A549 (cell line): Measurements from ENCODE around the gene C1orf115. TPM values are rescaled to one million over a fixed set of nuclear protein-coding genes. Genes with fewer than 3 reads are reported as not detected.
A peak's percentile ranks its signal among the peaks of the same experiment; 100 is the strongest.

ENCODE experiments used
- ATAC-seq, 2 experiments: fragments of 200-7000 bp in 1 of 2; fragments of >200 bp in 1 of 2; cut with Nextera tagmentation in 1 of 2; cut with Tn5 transposase in 1 of 2; 3 replicates each; pipeline versions ENCODE4 v1.8.0 to v1.9.1; 2018 to 2020; ENCODE audit warnings: mild to moderate bottlenecking in 1 of 2, moderate library complexity in 1 of 2
- CTCF ChIA-PET: fragments of 300-600 bp; sonication (Branson Sonifier 250); formaldehyde crosslinking; extraction: SDS; loops from one replicate; lab custom pipeline; 2021; ENCODE audit warnings: antibody characterized with exemption, inconsistent platforms; lab: Yijun Ruan, JAX
- POLR2A ChIA-PET: fragments of 350-600 bp; formaldehyde crosslinking; extraction: SDS; loops from one replicate; lab custom pipeline; 2021; ENCODE audit warnings: antibody characterized with exemption, inconsistent platforms; lab: Yijun Ruan, JAX
- DNase-seq, 2 experiments: peaks; one replicate each; pipeline versions ENCODE4 v3.0.0 to v3.0.0-alpha.2; 2011 to 2016; ENCODE audit warnings: low read depth in 1 of 2, low spot score in 1 of 2
- FAIRE-seq: peaks from 2 replicates; lab custom pipeline; 2011; peaks lifted over from hg19 to GRCh38; lab: Jason Lieb, UNC
- H3K27ac ChIP-seq, 2 experiments: fragments of >200 bp; sonication (Bioruptor Twin); formaldehyde crosslinking; 3 replicates each; pipeline ENCODE4 v1.5.1; 2016 to 2017
- H3K4me1 ChIP-seq: fragments of >200 bp; sonication (Bioruptor Twin); formaldehyde crosslinking; 3 replicates; pipeline ENCODE4 v1.6.1; 2016
- H3K4me2 ChIP-seq: fragments of >200 bp; sonication (Bioruptor Twin); formaldehyde crosslinking; 3 replicates; pipeline ENCODE4 v1.6.1; 2016
- H3K4me3 ChIP-seq: fragments of >200 bp; sonication (Bioruptor Twin); formaldehyde crosslinking; 3 replicates; pipeline ENCODE4 v1.5.1; 2016
- H3K9me3 ChIP-seq: fragments of >200 bp; sonication (Bioruptor Twin); formaldehyde crosslinking; 3 replicates; pipeline ENCODE4 v1.6.1; 2016
- ATOH8 ChIP-seq: fragments of 250-450 bp; sonication (Bioruptor Pico); IDR thresholded peaks from 2 replicates; pipeline ENCODE4 v1.5.0; 2020; ENCODE audit warnings: low read depth, mild to moderate bottlenecking, moderate library complexity
- BHLHE40 ChIP-seq: IDR thresholded peaks from 2 replicates; pipeline ENCODE4 v1.6.1; 2012; ENCODE audit warnings: low read depth, low read length, inconsistent platforms
- CBX8 ChIP-seq: fragments of 200-600 bp; sonication (generic); IDR thresholded peaks from 2 replicates; pipeline ENCODE4 v1.6.1; 2016
- CHD4 ChIP-seq: fragments of 200-600 bp; sonication (generic); IDR thresholded peaks from 2 replicates; pipeline ENCODE4 v1.6.1; 2016; ENCODE audit warnings: antibody characterized with exemption, mild to moderate bottlenecking, borderline replicate concordance
- EHMT2 ChIP-seq: fragments of 200-600 bp; sonication (generic); IDR thresholded peaks from 2 replicates; pipeline ENCODE4 v1.6.1; 2016; ENCODE audit warnings: antibody characterized with exemption, low read depth, mild to moderate bottlenecking, moderate library complexity
- FOXS1 ChIP-seq: fragments of 250-450 bp; sonication (Bioruptor Pico); IDR thresholded peaks from 2 replicates; pipeline ENCODE4 v1.5.0; 2020; ENCODE audit warnings: mild to moderate bottlenecking, moderate library complexity
- HDAC2 ChIP-seq: fragments of 200-600 bp; sonication (generic); IDR thresholded peaks from 2 replicates; pipeline ENCODE4 v1.6.1; 2016
- HES2 ChIP-seq: fragments of >200 bp; sonication (Bioruptor Twin); formaldehyde crosslinking; IDR thresholded peaks from 2 replicates; pipeline ENCODE4 v1.6.1; 2016
- HMGXB4 ChIP-seq: fragments of 250-450 bp; sonication (Bioruptor Pico); IDR thresholded peaks from 2 replicates; pipeline ENCODE4 v1.5.0; 2021; ENCODE audit warnings: mild to moderate bottlenecking, moderate library complexity, borderline replicate concordance
- HOXA7 ChIP-seq: fragments of 250-450 bp; sonication (Bioruptor Pico); IDR thresholded peaks from 2 replicates; pipeline ENCODE4 v1.5.0; 2020; ENCODE audit warnings: mild to moderate bottlenecking, moderate library complexity
- KDM1A ChIP-seq: fragments of 200-600 bp; sonication (generic); IDR thresholded peaks from 2 replicates; pipeline ENCODE4 v1.6.1; 2016; ENCODE audit warnings: low read depth, mild to moderate bottlenecking
- KDM5A ChIP-seq: fragments of 200-600 bp; sonication (generic); IDR thresholded peaks from 2 replicates; pipeline ENCODE4 v1.6.1; 2016; ENCODE audit warnings: antibody characterized with exemption, mild to moderate bottlenecking
- MAX ChIP-seq: IDR thresholded peaks from 2 replicates; pipeline ENCODE4 v1.6.1; 2012
- MYC ChIP-seq: IDR thresholded peaks from 2 replicates; pipeline ENCODE4 v1.6.1; 2012; ENCODE audit warnings: mild to moderate bottlenecking, inconsistent platforms, low read length, improper control_type of control experiment, borderline replicate concordance
- NFE2L2 ChIP-seq: fragments of 150-350 bp; conservative IDR thresholded peaks from 2 replicates; pipeline ENCODE4 v1.6.1; 2014; ENCODE audit warnings: low read length
- NPAS2 ChIP-seq: fragments of 250-450 bp; sonication (Bioruptor Pico); IDR thresholded peaks from 2 replicates; pipeline ENCODE4 v1.8.0; 2022; ENCODE audit warnings: mild to moderate bottlenecking, moderate library complexity, borderline replicate concordance
- PBX3 ChIP-seq: IDR thresholded peaks from 2 replicates; pipeline ENCODE4 v1.6.1; 2012
- POLR2A ChIP-seq: IDR thresholded peaks from 2 replicates; pipeline ENCODE4 v1.6.1; 2012; ENCODE audit warnings: mild to moderate bottlenecking, low read length
- RCOR1 ChIP-seq: fragments of 150-350 bp; IDR thresholded peaks from 2 replicates; pipeline ENCODE4 v1.6.1; 2014; ENCODE audit warnings: antibody characterized with exemption, low read length, low read depth
- RNF2 ChIP-seq: fragments of 200-600 bp; sonication (generic); IDR thresholded peaks from 2 replicates; pipeline ENCODE4 v1.6.1; 2016; ENCODE audit warnings: low read depth, mild to moderate bottlenecking, antibody characterized with exemption, moderate library complexity, borderline replicate concordance
- SMC3 ChIP-seq: fragments of >200 bp; sonication (Bioruptor Twin); formaldehyde crosslinking; IDR thresholded peaks from 3 replicates; pipeline ENCODE4 v1.6.1; 2018; ENCODE audit warnings: inconsistent platforms
- USF2 ChIP-seq: fragments of 450-650 bp; IDR thresholded peaks from 2 replicates; pipeline ENCODE4 v1.6.1; 2014; ENCODE audit warnings: antibody characterized with exemption
- ZFP36 ChIP-seq: fragments of 450-650 bp; IDR thresholded peaks from 2 replicates; pipeline ENCODE4 v1.6.1; 2014; ENCODE audit warnings: borderline replicate concordance; ENCODE audit not compliant: partially characterized antibody
- ZSCAN20 ChIP-seq: fragments of 250-450 bp; sonication (Bioruptor Pico); IDR thresholded peaks from 2 replicates; pipeline ENCODE4 v1.8.0; 2022; ENCODE audit warnings: mild to moderate bottlenecking, moderate library complexity
- WGBS: methylation state at CpG from one replicate; pipeline ENCODE4 v1.1.6; 2017; ENCODE audit errors: missing lambda C conversion rate; 5-methylcytosine and 5-hydroxymethylcytosine counted together
- polyA plus RNA-seq, 4 experiments: library from polyadenylated mRNA; depleted of rRNA in 3 of 4; stranded (reverse); fragments of >200 nt; fragmentation: RNase III in 1 of 4; extraction: RNeasy Plus Mini Kit Qiagen cat#74134 plus additional on column Dnase treatment in 1 of 4; gene quantifications; 2 replicates in 3 of 4; 3 replicates in 1 of 4; pipeline ENCODE4 v1.2.3, GENCODE V29; 2011 to 2017

Gene C1orf115
- polyA plus RNA-seq, 2 of the 4 experiments (the other 2 are of a cell fraction): 6.4 to 7.5 TPM

- DNase-seq (no peak), ATAC-seq (no peak), FAIRE-seq (no peak)
- Histone ChIP-seq H3K4me1 (no peaks in the 10 kb centered on the region), H3K27ac (no peak overlapping the region), H3K4me3 (no peak overlapping the region), H3K4me2 (no peak overlapping the region), H3K9me3 (no peaks in the 10 kb centered on the region)
- CTCF ChIA-PET: no interaction called here
- TF ChIP-seq ATOH8 (CRISPR knock-in tag): no peak
- TF ChIP-seq RCOR1: no peak
- no peak for TF ChIP-seq FOXS1
- TF ChIP-seq POLR2A: no peak
- no peak for TF ChIP-seq MYC
- no peak for TF ChIP-seq EHMT2
- TF ChIP-seq SMC3: no peak
- no peak for TF ChIP-seq KDM5A
- TF ChIP-seq BHLHE40: no peak
- TF ChIP-seq USF2: no peak
- TF ChIP-seq CBX8: no peak
- no peak for TF ChIP-seq MAX
- TF ChIP-seq HMGXB4 (CRISPR knock-in tag): no peak
- TF ChIP-seq ZFP36: no peak
- no peak for TF ChIP-seq ZSCAN20
- TF ChIP-seq HDAC2: no peak
- POLR2A ChIA-PET: no interaction called here
- WGBS: 78% methylated on average over 5 of the region's 5 CpGs
These were observed 2.4 kb upstream of the C1orf115 start for GRCh38 chr1:220687809-220688208.

GRCh38 chr1:220689666-220690065 lies 497 bp upstream of the C1orf115 start:
- ChIA-PET POLR2A (no interaction called here), CTCF (interaction anchor here (0.7 to 4.0 kb wide), 6 partner anchors 17 to 96 kb away, joined by 3 to 23 read pairs (median 4); no protein-coding TSS in a partner anchor)
- H3K4me1 ChIP-seq: no peaks in the 10 kb centered on the region
- no peak for FAIRE-seq
- H3K27ac ChIP-seq: no peak overlapping the region
- ATAC-seq: no peak; a peak in 1 of 6 replicates
- WGBS: 42% methylated on average over 14 of the region's 14 CpGs
- H3K4me2 ChIP-seq: peak overlapping the region; percentile 98
- TF ChIP-seq NPAS2 (CRISPR knock-in tag) (no peak), HES2 (no peak), KDM1A (no peak), CHD4 (no peak), HOXA7 (CRISPR knock-in tag) (no peak), PBX3 (no peak), MAX (no peak), NFE2L2 (no peak), RNF2 (no peak)
- peak overlapping the region; percentile 85 for H3K4me3 ChIP-seq
- DNase-seq: no peak
- no peaks in the 10 kb centered on the region for H3K9me3 ChIP-seq
